Activated CD8-positive, alpha-beta memory T cell treated with anti-CD3 and anti-CD28 coated beads, Interleukin-2, amount 50 U/mL, for 24 hours (primary cell): ENCODE data around the gene KCNN4.
"Not testable (repeated sequence)": the region's sequence is repeated elsewhere in the genome, so short reads cannot be mapped to it uniquely, and the experiment has no call there.

Experiments used
- DNase-seq: peaks from one replicate; pipeline ENCODE4 v3.0.0-alpha.2; 2020; ENCODE audit errors: extremely low read depth

Gene KCNN4

DNA sequence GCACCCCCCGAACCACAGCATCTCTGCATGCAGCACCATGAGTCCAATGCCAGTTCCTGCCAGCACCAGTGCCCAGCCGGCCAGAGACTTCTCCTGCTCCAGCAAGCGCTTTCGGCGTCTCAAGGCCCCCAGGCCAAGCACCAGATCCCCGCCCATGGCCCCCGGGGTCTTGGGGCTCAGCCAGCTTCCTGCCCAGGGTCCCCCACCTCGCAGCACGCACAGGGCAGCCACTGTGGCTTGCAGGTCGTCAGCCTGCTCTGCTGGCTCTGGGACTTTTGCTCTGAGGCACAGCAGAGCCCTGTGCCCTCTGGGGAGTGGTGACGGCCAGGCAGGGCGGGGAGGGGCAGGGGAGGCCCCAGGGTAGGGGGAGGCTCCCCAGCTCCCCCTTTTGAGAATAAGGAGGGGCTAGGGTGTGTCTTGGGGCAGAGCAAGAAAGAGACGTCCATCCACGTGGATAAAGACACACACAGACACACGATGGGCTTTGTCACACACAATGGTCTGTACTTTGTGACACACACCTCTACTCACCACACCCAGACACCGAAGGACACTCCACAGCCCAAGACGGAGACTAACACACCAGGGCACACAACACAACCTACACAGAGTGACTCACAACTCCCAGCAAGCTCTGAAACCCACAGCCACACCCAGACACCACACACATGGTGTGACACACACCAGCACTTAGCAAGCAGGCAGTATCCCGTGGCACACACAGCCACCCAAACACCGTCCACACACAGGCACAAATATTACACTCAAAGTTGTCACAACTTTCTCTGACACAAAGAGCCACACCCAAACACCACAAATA, at the start of gene KCNN4:
KCNN4 (minus strand) TSS at position 268 of the 820 bp plus-strand sequence; CDS start at position 156, 112 bp downstream.
- DNase-seq = peak; percentile 52

DNA sequence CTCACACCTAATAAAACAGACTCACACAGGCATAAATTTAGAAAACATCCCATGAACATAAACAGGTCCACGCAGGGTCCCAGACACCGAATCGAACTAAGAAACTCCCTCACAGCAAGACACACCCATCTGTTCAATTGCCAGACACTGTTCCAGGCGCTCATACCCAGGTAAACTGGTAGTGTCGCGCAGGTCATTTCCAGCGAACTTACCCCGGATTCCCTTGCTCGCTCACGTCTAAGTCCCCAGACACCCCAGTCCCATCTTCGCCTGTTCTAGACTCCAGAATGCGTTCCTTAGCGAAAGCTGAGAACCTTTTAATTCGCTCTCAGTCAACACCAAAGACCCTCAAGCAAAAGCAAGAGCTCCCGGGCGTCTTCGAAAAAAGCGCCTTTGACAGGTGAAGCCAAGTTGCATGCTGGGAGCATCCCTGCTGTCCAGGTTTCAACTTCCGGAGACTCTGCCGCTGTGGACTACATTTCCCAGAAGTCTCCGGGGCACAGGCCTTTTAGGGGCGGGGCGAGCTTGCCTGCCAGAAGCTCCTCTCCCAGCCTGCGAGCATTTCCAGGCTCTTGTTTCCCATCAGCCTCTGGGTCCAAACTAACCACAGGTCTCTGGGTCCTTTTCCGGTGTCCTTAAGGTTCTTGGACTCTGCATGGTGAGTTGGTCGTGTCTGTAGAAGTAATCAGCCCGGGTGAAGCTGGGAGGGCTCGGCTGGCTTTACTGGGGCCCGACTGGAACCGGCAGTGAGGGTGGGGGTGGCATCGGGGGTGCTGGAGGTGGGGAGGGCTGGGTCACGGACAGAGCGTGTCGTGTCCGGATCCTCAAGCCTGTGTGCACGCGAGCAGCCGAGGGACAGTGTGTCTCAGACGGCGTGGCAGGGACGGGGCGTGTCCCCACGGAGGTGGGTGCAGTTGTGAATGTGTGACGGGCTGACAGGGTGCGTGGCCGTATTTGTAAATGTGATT, 46.3 kb upstream of the KCNN4 start, which contains the start of gene ZNF283:
ZNF283 (plus strand) TSS at position 535 of the 968 bp plus-strand sequence. CDS start 6,184 bp downstream, outside the sequence.
- DNase-seq = peak; percentile 59

DNA sequence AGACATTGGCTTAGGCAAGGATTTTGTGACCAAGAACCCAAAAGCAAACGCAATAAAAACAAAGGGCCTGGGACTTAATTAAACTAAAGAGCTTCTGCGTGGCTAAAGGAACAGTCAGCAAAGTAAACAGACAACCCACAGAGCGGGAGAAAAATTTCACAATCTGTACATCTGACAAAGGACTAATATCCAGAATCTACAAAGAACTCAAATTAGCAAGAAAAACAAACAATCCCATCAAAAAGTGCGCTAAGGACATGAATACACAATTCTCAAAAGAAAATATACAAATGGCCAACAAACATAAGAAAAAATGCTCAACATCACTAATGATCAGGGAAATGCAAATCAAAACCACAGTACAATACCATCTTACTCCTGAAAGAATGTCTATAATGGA, 43.8 kb upstream of the KCNN4 start:
- not testable (repeated sequence) for DNase-seq

DNA sequence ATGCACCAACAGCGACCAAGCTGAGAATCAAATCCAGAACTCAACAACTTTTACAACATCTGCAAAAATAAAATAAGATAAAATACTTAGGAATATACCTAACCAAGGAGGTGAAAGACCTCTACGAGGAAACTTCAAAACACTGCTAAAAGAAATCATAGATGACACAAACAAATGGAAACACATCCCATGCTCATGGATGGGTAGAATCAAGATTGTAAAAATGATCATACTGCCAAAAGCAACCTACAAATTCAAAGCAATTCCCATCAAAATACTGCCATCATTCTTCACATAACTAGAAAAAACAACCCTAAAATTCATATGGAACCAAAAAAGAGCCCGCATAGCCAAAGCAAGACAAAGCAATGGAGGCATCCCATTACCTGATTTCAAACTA, 43.1 kb upstream of the KCNN4 start:
- not testable (repeated sequence) for DNase-seq

GRCh38 chr19:43820884-43821215, 40.1 kb upstream of the KCNN4 start:
- DNase-seq = no peak

DNA sequence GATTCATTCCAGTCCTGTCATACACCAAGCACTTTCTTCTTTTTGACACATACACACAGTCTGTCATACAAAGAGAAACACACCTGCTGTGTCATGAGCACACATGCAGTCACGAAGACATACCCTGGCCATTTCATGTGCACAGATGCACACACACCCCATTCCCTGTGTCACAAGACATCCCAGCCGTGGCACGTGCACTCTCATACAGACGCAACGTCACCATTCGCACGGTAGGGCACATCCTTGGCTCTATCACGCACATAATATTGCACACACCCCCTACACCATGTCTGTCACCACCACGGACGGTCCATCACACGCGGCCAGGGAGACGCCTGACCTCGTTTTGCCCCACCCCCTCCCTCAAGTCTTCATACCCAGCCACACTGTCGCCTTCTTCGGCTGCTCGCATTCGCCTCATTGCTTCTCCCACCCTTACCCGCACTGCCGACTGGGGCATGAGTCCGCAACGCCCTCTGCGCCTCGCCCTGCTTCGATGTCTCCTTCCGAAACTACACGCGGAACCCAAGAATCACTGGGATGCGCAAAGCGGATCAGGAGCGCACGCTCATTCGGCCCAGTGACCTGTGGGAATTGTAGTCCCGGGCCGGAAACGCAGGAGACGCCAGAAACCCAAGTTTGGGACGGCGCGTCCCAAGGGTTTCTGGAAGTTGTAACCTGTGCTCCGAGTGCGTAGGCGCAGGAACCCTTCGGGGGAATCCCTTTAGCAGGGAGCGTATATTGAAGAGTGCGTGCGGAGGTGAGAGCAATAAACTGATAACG, 39.5 kb upstream of the KCNN4 start:
- no peak for DNase-seq

DNA sequence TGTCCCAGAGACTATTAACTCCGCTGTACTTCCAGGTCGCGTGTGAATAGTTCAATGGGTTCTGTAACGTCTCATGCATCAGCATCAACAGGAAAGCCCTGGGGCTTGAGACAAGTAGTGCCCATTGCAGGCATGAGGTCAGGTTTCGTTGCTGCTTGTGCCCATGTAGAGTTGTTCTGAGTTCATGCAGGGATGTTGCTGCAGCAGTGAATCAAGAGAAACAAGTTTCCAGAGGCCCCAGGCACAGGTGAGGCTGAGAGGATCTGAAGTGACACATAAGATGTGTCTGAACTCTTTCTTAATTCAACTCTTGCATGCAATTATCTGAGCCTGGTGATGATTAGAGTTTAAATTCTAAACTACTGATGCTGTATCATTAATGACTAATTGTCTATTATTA, 37.7 kb upstream of the KCNN4 start:
- no peak for DNase-seq

DNA sequence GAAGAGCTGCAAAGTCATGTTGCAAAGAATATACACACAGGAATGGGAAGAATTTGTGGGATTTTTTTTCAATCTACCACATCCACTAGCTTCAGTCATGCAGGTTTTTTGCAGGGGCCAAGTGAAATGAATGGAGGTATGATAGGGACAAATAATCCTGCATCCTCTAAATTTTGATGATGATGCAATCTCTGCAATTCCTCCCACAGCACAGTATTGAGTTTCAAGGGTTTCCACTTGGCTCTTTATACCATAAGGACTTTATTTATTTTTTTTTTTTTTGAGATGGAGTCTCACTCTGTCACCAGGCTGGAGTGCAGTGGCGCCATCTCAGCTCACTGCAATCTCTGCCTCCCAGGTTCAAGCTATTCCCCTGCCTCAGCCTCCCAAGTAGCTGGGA, 36.7 kb upstream of the KCNN4 start:
- not testable (repeated sequence) for DNase-seq

DNA sequence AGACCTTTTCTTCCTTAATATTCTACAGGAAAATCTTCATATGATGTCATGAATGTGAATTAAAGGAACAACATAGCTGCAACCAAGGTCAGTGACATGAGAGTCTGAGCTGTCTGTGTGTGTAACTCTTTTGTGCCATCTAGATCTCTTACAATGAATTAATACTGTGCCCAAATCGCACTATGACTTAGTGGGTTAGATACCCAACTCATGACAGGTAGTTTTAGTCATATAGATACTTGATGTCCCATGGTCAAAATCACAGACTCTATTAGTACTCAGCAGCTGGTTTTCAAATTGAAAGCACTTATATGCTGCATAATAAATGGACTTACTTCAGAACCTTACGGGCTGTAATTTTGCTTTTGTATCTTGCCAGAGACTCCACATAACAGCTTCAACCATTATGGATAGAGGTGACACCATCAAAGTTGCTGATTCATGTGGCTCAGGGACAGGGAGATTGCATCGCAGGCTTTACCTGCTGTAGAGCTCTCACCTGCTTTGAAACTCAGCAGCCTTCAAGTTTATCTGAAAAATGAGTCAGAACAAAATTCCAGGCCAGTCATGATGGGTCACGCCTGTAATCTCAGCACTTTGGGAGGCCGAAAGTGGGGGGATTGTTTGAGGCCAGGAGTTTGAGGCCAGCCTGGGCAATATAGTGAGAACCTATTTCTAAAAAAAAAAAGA, 34.0 kb upstream of the KCNN4 start:
- no peak for DNase-seq

GRCh38 chr19:43812688-43813087, 31.9 kb upstream of the KCNN4 start:
- DNase-seq = no peak

GRCh38 chr19:43812259-43812658, 31.5 kb upstream of the KCNN4 start:
- DNase-seq = no peak

GRCh38 chr19:43811837-43812236, 31.1 kb upstream of the KCNN4 start:
- DNase-seq = no peak

DNA sequence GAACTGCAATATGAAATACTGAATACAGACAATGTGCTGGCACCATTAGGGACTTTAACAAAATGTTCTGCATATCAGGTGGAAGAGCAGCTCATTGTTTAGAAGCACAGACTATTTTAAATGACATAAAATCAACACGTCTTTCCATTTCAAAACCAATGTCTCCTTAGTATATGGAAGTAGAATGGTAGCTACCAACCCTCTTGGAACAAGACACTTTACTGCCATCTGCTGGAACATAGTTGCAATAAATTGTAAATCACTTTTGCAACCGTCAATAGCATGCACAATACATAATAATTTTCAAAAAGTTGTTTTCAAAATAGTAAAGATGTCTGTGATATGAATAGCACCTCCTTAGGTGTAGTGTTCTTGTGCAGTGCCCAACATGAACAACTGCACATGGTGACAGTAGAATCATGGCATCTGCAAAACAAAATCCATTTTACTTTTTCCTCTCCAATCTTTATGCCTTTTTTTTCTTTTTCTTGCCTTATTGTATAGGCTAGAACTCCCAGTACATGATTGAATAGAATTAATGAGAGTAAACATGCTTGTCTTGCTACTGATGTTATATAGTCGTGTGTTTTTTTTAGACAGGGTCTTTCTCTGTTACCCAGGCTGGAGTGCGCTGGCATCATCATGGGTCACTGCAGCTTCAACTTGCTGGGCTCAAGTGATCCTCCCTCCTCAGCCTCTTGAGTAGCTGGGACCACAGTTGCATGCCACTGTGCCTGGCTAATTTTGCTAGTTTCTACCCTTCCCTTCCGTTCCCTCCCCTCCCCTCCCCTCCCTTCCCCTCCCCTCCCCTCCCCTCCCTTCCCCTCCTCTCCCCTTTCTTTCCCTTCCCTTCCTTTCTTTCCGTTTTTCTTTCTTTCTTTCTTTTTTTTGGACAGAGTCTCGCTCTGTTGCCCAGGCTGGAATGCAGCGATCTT, 29.3 kb upstream of the KCNN4 start:
- DNase-seq = no peak

DNA sequence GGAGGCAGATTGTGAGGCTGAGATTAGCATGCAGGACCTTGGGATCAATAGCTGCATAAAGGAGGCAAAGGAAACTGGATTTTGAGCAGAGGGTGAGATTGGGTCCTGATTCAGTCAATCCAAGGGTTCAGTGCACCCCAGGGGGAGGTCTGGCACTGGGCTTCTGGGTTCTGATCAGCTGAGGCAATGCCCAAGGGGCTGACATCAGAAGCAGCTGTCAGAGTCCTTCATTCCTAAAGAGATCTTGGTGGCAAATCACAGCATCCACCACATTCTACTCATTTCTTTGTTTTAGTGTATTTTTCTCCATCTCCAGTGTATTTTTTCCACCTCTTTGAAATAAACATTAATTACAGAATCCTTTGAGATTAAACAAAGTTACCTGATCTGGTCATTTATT, 26.9 kb upstream of the KCNN4 start:
- no peak for DNase-seq

DNA sequence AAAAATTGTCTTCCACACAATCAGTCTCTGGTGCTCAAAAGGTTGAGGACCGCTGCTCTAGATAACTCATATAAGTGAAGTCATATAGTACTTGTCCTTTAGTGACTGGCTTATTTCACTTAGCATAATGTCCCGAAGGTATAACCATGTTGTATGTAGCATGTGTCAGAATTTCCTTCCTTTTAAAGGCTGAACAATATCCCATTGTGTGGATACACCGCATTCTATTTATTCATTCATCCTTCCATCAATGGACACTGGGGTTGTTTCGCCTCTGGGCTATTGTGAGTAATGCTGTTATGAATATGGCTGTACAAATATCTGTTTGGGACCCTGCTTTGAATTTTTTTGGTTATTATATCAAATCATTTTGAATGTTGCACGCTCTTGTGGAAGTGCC, 26.1 kb upstream of the KCNN4 start:
- DNase-seq = no peak

- not testable (repeated sequence) for DNase-seq
Measured at GRCh38 chr19:43806401-43806800, 25.6 kb upstream of the KCNN4 start.

- no peak for DNase-seq
Measured at GRCh38 chr19:43804432-43804831, 23.7 kb upstream of the KCNN4 start.

GRCh38 chr19:43802216-43802951, 21.6 kb upstream of the KCNN4 start, which contains the start of gene LYPD5:
Gene LYPD5 (minus strand): TSS chr19:43802447. CDS start chr19:43802380, 67 bp downstream.
- no peak for DNase-seq

DNA sequence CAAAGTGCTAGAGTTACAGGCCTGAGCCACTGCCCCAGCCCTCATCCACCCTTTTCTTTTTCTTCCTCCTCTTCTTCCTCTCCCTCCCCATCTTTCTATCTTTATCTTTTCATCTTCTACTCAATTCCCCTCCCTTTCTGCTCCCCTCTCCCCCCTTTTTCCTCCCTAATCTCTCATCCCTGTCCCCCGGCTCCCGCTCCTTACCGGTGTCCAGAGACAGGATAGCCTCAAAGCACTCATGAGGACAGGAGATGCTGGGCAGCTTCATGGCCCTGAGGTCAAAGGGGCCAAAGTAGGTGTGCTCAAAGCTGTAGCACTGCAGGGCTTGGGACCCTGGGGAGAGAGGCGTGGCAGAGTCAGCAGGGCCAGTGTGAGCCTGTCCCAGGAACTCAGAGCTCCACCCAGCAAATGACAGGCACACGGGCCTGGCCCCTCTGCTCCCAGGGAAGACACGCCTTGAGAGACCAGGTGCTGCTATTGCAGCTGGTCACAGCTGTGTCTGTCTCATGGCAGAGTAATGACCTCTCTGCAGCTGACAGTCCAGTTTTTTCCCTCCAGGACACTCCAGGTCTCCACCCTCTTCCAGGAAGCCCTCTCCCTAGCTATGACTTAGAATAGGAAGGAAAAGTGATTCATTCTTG, 18.8 kb upstream of the KCNN4 start:
- DNase-seq = no peak
